Measurements from ENCODE around the gene DLGAP1.
"Not testable (repeated sequence)": the region's sequence is repeated elsewhere in the genome, so short reads cannot be mapped to it uniquely, and the experiment has no call there.

Gene DLGAP1

GRCh38 chr18:3715231-3716080 lies 739.7 kb downstream of the DLGAP1 start:
- DNase-seq = no peak

GRCh38 chr18:3713708-3714107 lies 741.4 kb downstream of the DLGAP1 start:
- no peak for DNase-seq

DNA sequence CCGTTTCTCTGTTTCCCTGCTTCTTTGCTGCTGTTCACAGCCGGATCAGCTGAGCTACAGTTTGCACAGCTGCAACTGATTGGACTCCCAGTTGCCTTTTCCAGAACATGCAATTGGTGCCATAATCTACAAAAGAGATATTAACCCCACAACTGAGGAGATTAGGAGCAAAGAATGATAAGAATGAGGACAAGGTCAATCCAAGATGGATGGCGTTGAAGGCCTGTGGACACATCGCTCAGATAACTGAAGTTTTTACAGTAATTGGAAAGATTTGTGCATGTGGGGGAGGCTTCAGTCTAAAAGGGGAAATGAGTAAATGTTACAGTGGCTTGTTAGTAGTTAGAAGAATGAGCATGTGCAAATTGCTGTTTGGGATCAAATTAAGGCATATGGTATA lies 741.9 kb downstream of the DLGAP1 start:
- peak in 3 of 4 experiments; percentile 38 to 63 (median 55) for DNase-seq

DNA sequence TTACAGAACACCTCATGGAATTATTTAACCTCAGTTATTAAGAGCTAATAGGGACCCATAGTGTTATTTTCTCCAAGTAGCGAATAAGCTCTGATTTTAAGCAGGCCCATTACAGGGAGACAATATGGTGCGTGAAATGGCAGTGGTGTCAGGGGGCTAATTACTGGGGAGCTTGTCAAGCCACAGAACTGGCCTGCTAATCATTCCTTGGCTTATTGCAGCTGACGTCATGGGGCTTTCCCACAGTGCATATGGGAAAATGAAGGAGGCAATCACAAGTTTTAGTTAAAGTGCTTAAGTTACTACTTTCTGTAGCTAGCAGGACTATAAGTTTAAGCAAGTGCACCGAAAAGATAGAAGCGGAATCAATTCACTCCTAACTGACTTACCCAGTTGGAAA lies 742.6 kb downstream of the DLGAP1 start:
- DNase-seq = peak in 1 of 4 experiments; percentile 34

GRCh38 chr18:3710712-3711301 lies 744.3 kb downstream of the DLGAP1 start:
- DNase-seq = peak; percentile 76 to 88 (median 87)

DNA sequence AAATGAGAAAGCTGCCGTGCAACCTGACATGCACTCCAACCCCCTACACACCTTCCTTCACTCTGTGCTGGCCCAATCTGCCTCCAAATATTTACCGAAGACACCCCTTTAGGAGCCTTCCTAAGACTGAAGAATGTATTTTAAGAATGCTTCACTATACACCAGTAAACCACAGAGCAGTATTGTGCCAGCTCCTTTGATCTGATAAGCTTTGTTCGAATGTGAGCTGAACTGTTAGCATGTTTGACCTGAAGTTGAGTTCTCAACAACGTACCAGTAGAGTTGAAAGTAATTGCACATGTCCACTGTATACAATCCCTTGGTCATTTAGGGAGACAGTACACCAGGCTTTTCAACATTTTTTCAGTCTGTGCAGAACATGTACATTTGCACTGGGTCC lies 745.9 kb downstream of the DLGAP1 start:
- no peak for DNase-seq

- peak; percentile 66 to 73 (median 68) for DNase-seq
Observed at GRCh38 chr18:3706279-3707097, 748.6 kb downstream of the DLGAP1 start.

GRCh38 chr18:3704556-3705344 lies 750.4 kb downstream of the DLGAP1 start:
- peak in 3 of 4 experiments; percentile 32 to 38 (median 35) for DNase-seq

- DNase-seq = peak; percentile 69 to 85 (median 78)
Observed at GRCh38 chr18:3703732-3704176, 751.4 kb downstream of the DLGAP1 start.

GRCh38 chr18:3699707-3700567 lies 755.2 kb downstream of the DLGAP1 start:
- peak; percentile 59 to 87 (median 76) for DNase-seq

- not testable (repeated sequence) for DNase-seq
Observed at GRCh38 chr18:3694030-3694778, 760.9 kb downstream of the DLGAP1 start.

DNA sequence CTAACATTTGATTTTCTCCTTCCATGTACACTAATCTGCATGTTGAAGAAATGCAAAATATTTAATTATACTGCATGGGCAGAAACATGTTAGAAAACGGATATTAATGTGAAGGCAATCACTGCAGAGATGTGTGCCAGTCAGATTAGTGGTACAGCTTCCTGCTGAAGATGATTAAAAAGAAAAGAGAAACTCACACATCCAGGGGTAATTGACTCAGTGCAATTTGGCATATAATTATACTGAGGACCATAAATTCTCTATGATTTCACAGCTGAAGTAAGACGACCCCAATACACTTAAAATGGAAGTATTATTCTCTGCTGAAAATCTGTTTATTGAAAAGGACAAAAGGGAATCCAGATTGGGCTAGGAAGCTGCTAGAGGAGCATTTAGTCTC lies 761.7 kb downstream of the DLGAP1 start:
- DNase-seq = no peak

DNA sequence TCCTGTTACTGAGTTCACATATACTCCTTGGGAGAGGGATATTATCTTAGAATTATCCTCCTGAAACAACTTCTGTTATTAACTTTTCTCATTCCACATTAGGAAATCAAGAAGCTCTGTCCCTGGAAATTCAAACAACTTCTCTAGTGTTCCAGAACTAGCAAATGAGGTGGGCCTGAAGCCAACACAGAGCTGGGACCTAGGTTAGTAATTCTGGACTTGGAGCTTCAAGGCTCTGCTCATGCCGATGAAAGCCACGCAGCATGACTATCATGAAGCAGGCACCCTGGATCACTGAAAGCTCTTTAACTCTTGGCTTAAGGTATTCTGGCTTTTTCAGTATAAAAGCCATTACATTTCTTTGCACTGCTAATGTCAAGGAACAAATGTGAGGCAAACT lies 762.4 kb downstream of the DLGAP1 start:
- no peak for DNase-seq

GRCh38 chr18:3692113-3692621 lies 762.9 kb downstream of the DLGAP1 start:
- DNase-seq = no peak

GRCh38 chr18:3691705-3692104 lies 763.4 kb downstream of the DLGAP1 start:
- no peak for DNase-seq

- DNase-seq = no peak
Observed at GRCh38 chr18:3690764-3691066, 764.4 kb downstream of the DLGAP1 start.

GRCh38 chr18:3689986-3690763 lies 764.9 kb downstream of the DLGAP1 start:
- peak in 2 of 4 experiments; percentile 48 to 56 for DNase-seq

DNA sequence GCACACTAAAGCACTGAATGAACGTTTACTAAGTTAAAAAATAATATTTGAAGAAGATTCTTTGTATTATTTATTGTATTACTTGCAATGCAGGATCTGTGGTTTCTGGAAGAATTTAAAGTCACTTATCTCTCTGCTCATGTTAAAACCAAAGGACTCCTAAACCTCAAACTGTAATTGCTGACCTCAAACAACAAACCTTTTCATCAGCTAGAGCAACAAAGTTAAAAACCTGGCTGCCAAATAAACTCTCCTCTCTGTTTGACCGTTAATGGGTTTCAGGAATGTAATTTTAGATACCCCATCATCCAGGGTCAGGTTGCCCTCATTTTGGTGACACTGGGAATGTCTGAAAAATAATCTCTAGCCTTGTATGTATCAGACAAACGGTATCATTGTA lies 766.0 kb downstream of the DLGAP1 start:
- no peak for DNase-seq

DNA sequence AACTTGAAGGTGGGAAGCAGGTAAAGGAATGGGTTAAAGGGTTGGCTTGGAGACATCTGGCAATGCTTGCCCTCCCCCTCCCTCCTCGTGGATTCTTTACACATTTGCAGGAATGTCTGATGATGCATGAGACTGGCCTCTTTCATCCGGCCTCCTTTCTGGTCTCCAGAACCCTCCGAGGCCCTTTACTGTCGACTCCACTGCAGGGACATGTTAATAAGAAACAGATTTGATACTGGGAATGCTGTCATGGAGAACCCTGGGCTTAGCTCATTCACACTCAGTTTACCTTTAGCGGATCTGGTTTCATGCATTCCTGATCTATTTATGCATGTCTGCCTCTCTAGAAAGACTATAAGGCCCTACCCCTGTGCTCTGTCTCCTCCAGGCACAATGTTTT lies 766.4 kb downstream of the DLGAP1 start:
- DNase-seq = no peak

DNA sequence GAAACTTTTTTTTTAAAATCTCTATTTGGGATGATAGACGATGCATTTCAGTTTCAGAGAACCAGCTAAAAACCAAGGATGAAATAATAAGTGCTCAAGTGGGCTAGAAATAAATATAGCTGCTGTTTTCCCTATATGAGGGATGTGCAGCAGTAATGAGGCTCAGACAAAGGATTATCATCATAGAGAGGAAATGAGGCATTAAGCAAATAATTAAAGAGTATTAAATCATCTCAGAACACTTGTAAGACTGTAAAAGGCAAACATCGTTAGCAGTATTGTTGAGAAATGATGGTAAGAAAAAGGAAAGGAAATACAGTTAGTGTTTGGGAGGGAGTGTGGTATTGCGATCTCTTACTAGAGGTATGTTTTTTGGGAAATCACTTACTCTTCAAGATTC lies 771.6 kb downstream of the DLGAP1 start:
- DNase-seq = no peak

Data from suppressor macrophage (primary cell).